AG04450 (cell line): ENCODE results near the gene ZNF829. TPM values are rescaled to one million over a fixed set of nuclear protein-coding genes. Genes with fewer than 3 reads are reported as not detected.

ENCODE experiments used
- CTCF ChIA-PET: fragments of 300-600, 350-600 bp; formaldehyde crosslinking; extraction: SDS; loops from one replicate; lab custom pipeline; 2022; ENCODE audit warnings: antibody characterized with exemption, inconsistent platforms; lab: Charles Lee
- POLR2A ChIA-PET: fragments of 350-600 bp; formaldehyde crosslinking; extraction: SDS; loops from one replicate; lab custom pipeline; 2021; ENCODE audit warnings: antibody characterized with exemption, inconsistent platforms; lab: Yijun Ruan, JAX
- DNase-seq: peaks from one replicate; pipeline ENCODE4 v3.0.0-alpha.2; 2011; ENCODE audit warnings: low read depth, low spot score
- H3K27ac ChIP-seq: one replicate; pipeline ENCODE4 v1.5.1; 2012; ENCODE audit warnings: low read depth, low read length, control low read depth
- H3K27me3 ChIP-seq: one replicate; pipeline ENCODE4 v1.6.0; 2012; ENCODE audit warnings: low read length; ENCODE audit not compliant: control insufficient read depth, insufficient read depth
- H3K4me3 ChIP-seq: 2 replicates; pipeline ENCODE4 v1.5.1; 2011; ENCODE audit warnings: mild to moderate bottlenecking, low read depth, low read length, control low read depth
- H3K9me3 ChIP-seq: 2 replicates; pipeline ENCODE4 v1.5.1; 2012; ENCODE audit warnings: low read length; ENCODE audit not compliant: control insufficient read depth, insufficient read depth
- CTCF ChIP-seq: IDR thresholded peaks from 2 replicates; pipeline ENCODE4 v1.5.1; 2011; ENCODE audit warnings: low read depth, low read length, control low read depth, inconsistent platforms
- polyA plus RNA-seq: library from polyadenylated mRNA; depleted of rRNA; stranded (reverse); fragments of >200 nt; gene quantifications from 2 replicates; pipeline ENCODE4 v1.2.3, GENCODE V29; 2011; rRNA removed
- small RNA-seq: library from RNA; depleted of rRNA; stranded (forward); fragments of <200 nt; gene quantifications from one replicate; pipeline ENCODE3, GENCODE V24; 2012; ENCODE audit warnings: low read depth; ENCODE audit not compliant: insufficient read length

The ZNF829 gene
- polyA plus RNA-seq, 1 experiment, result 1.9 TPM

GRCh38 chr19:36850559-36851442, 65.3 kb downstream of the ZNF829 start, which contains the start of gene ZNF345:
TSS of gene ZNF345 (plus strand) at chr19:36850876. CDS start at chr19:36876831, 25,955 bp downstream.
- TF ChIP-seq CTCF, result no peak
- Histone ChIP-seq H3K27ac (peak within 1 kb of the TSS; percentile 65), H3K4me3 (peak within 1 kb of the TSS; percentile 100), H3K27me3 (no peaks in the 10 kb centered on the region), H3K9me3 (peaks cover 24% of the 10 kb centered on the region)
- POLR2A ChIA-PET, result interaction anchor here (0.6 to 1.6 kb wide), 5 partner anchors 13 to 384 kb away, joined by 3 to 29 read pairs (median 4); partner anchors contain the start of genes ZNF585A and ZNF790
- CTCF ChIA-PET, result interaction anchor here (0.5 to 0.6 kb wide), 2 partner anchors 304 to 660 kb away, joined by 3 to 7 read pairs; no protein-coding TSS in a partner anchor
- peak; percentile 86 for DNase-seq

GRCh38 chr19:36849701-36850558, 66.2 kb downstream of the ZNF829 start:
- Histone ChIP-seq H3K27me3 (no peaks in the 10 kb centered on the region), H3K4me3 (peak overlapping the region; percentile 100), H3K9me3 (peaks cover 22% of the 10 kb centered on the region), H3K27ac (peak overlapping the region; percentile 61)
- CTCF ChIA-PET, result interaction anchor here (0.5 kb wide), 1 partner anchor 305 kb away, joined by 3 read pairs; no protein-coding TSS in a partner anchor
- POLR2A ChIA-PET, result interaction anchor here (0.5 to 1.6 kb wide), 10 partner anchors 9 to 848 kb away, joined by 3 to 29 read pairs (median 3); partner anchors contain the start of genes ZNF585A and ZNF790
- DNase-seq, result peak; percentile 67
- no peak for TF ChIP-seq CTCF

GRCh38 chr19:36847968-36848367, 68.1 kb downstream of the ZNF829 start:
- DNase-seq, result no peak
- ChIA-PET POLR2A (no interaction called here), CTCF (interaction anchor here (0.7 kb wide), 1 partner anchor 249 kb away, joined by 8 read pairs; no protein-coding TSS in a partner anchor)
- Histone ChIP-seq H3K4me3 (no peak overlapping the region), H3K27ac (no peak overlapping the region), H3K9me3 (peaks cover 33% of the 10 kb centered on the region), H3K27me3 (no peaks in the 10 kb centered on the region)
- no peak for TF ChIP-seq CTCF

GRCh38 chr19:36838784-36839324, 77.2 kb downstream of the ZNF829 start:
- Histone ChIP-seq H3K27me3 (no peaks in the 10 kb centered on the region), H3K4me3 (peak overlapping the region; percentile 80), H3K9me3 (peaks cover 26% of the 10 kb centered on the region), H3K27ac (peak overlapping the region; percentile 80)
- TF ChIP-seq CTCF, result no peak
- no peak for DNase-seq
- CTCF ChIA-PET, result interaction anchor here (1.2 kb wide), 1 partner anchor 25 kb away, joined by 4 read pairs; no protein-coding TSS in a partner anchor
- POLR2A ChIA-PET, result interaction anchor here (0.6 to 2.4 kb wide), 2 partner anchors 12 to 239 kb away, joined by 3 to 29 read pairs; partner anchors contain the start of gene ZNF345

Small RNAs within 50 kb of the gene (small RNA-seq; reads per million reads assigned to genes)
- not detected for gene RF00019

Other genes starting within 250 kb of the ZNF829 start
- 4.5 and 6.1 TPM in 2 replicates for gene ZNF461, start 249.5 kb downstream of the ZNF829 start, polyA plus RNA-seq
- gene ZNF567, start 228.7 kb downstream of the ZNF829 start, polyA plus RNA-seq, result 5.5 and 8.5 TPM in 2 replicates
- 1.1 and 1.2 TPM in 2 replicates for gene ZNF850, start 143.5 kb downstream of the ZNF829 start, polyA plus RNA-seq
- 2.6 and 4.1 TPM in 2 replicates for gene ZNF790, start 77.9 kb downstream of the ZNF829 start, polyA plus RNA-seq
- 2.3 and 2.6 TPM in 2 replicates for gene ZNF345, start 65.4 kb downstream of the ZNF829 start, polyA plus RNA-seq
- gene ZNF568, start within 50 bp of the ZNF829 start, polyA plus RNA-seq, result 7.8 and 8.6 TPM in 2 replicates
- 4.2 and 5.9 TPM in 2 replicates for gene ZNF420, start 162.1 kb upstream of the ZNF829 start, polyA plus RNA-seq